ENCODE results near the gene ZCCHC24. TPM values are rescaled to one million over a fixed set of nuclear protein-coding genes. Genes with fewer than 3 reads are reported as not detected.

Gene ZCCHC24
- total RNA-seq, 1 experiment from 2014 or later, result 3.8 TPM

DNA sequence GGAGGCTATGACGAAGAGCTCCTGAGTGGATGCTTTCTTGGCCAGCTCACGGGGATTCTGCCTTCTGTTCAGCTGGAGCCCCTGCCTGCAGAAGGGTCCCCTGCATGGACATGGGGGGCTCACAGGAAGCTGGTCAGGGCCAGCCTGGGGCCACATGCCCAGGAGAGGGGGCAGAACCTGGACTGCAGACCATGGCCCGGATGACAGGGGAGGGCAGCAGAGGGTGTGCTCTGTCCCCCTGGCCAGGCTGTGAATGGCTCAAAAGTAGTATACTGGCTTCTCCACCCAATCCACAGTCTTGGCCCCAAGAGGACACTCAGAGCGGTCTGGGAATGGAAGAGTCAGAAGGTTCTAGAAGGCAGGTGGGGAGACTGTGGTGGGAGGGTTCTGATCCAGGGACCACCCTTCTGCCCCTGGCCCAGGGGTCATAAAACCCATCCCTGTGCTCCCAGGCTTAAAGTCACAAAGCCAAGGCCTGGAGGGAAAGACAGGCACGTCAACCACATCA, 57.9 kb downstream of the ZCCHC24 start:
- H3K4me1 ChIP-seq (ENCODE audit: insufficient read depth, low read length), result no peaks in the 10 kb centered on the region
- H3K27ac ChIP-seq (ENCODE audit: insufficient read length, low read depth, low read length), result no peak overlapping the region
- H2BK120ac ChIP-seq (ENCODE audit: low read depth, low read length, poor library complexity, severe bottlenecking), result no peak overlapping the region
- no peak overlapping the region for H2BK20ac ChIP-seq (ENCODE audit: low read depth, low read length, poor library complexity, severe bottlenecking)
- Mint-ChIP-seq H3K36me3 (ENCODE audit: insufficient read depth in 1 of 3, low read depth in 3 of 3) (no peaks in the 10 kb centered on the region; a peak in 2 of 7 replicates), H3K4me1 (peaks cover 0 to 5% of the 10 kb centered on the region in 2 experiments; a peak in 1 of 4 replicates), H3K27ac (no peak overlapping the region), H3K27me3 (ENCODE audit: low read depth) (peaks cover under 1% of the 10 kb centered on the region; the same call in 1 of the 2 replicates), H3K4me3 (no peak overlapping the region), H3K9me3 (no peaks in the 10 kb centered on the region)
- H3K79me2 ChIP-seq (ENCODE audit: insufficient read depth, low read length), result no peaks in the 10 kb centered on the region
- H3K23ac ChIP-seq (ENCODE audit: insufficient read length, low read depth, low read length), result no peak overlapping the region
- no peak overlapping the region for H2AFZ ChIP-seq (ENCODE audit: low read length)
- no peak overlapping the region for H3K14ac ChIP-seq (ENCODE audit: insufficient read depth, low read length)
- no peak overlapping the region for H3K4me2 ChIP-seq (ENCODE audit: insufficient read depth, insufficient read length, low read length)
- no peaks in the 10 kb centered on the region for H3K9me3 ChIP-seq (ENCODE audit: control insufficient read depth, low read depth, low read length)
- TF ChIP-seq, protein P1, sequence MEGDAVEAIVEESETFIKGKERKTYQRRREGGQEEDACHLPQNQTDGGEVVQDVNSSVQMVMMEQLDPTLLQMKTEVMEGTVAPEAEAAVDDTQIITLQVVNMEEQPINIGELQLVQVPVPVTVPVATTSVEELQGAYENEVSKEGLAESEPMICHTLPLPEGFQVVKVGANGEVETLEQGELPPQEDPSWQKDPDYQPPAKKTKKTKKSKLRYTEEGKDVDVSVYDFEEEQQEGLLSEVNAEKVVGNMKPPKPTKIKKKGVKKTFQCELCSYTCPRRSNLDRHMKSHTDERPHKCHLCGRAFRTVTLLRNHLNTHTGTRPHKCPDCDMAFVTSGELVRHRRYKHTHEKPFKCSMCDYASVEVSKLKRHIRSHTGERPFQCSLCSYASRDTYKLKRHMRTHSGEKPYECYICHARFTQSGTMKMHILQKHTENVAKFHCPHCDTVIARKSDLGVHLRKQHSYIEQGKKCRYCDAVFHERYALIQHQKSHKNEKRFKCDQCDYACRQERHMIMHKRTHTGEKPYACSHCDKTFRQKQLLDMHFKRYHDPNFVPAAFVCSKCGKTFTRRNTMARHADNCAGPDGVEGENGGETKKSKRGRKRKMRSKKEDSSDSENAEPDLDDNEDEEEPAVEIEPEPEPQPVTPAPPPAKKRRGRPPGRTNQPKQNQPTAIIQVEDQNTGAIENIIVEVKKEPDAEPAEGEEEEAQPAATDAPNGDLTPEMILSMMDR (conservative IDR thresholded peaks at IDR 0.05), result no peak
- H2BK5ac ChIP-seq (ENCODE audit: insufficient read length, low read length), result no peak overlapping the region
- no peak for DNase-seq
- no CpG with 5 or more reads among the region's 5 CpGs for WGBS (ENCODE audit: extremely low coverage, insufficient read length, low lambda C conversion rate)
- no peak overlapping the region for H2AK5ac ChIP-seq (ENCODE audit: insufficient read length, low read length)
- no peaks in the 10 kb centered on the region for H3K79me1 ChIP-seq (ENCODE audit: insufficient read depth, low read depth, low read length, poor library complexity, severe bottlenecking)
- H4K8ac ChIP-seq (replicated peaks; ENCODE audit: insufficient read length, low read depth, low read length), result no peak overlapping the region
- H4K5ac ChIP-seq (ENCODE audit: insufficient read length, low read depth, low read length), result no peak overlapping the region
- no peak overlapping the region for H3T11ph ChIP-seq (ENCODE audit: low read length)
- no peak overlapping the region for H2BK12ac ChIP-seq (ENCODE audit: insufficient read length, low read depth, low read length)
- H3K18ac ChIP-seq (ENCODE audit: insufficient read length, low read depth, low read length), result no peak overlapping the region
- H3K27me3 ChIP-seq (ENCODE audit: insufficient read depth, low read length), result no peaks in the 10 kb centered on the region
- H4K91ac ChIP-seq (ENCODE audit: insufficient read length, low read depth, low read length), result no peak overlapping the region
- H2BK15ac ChIP-seq (ENCODE audit: low read depth, low read length), result no peak overlapping the region
- no peaks in the 10 kb centered on the region for H4K20me1 ChIP-seq (ENCODE audit: control insufficient read depth, insufficient read depth, insufficient read length)
- H3K9ac ChIP-seq (ENCODE audit: extremely low read depth, insufficient read length, low read length), result no peak overlapping the region
- H3K56ac ChIP-seq (ENCODE audit: insufficient read length, low read depth, low read length), result no peak overlapping the region
- H3K4ac ChIP-seq (ENCODE audit: low read depth, low read length), result no peak overlapping the region
- H3K23me2 ChIP-seq (ENCODE audit: insufficient read length, low read depth, low read length, poor library complexity, severe bottlenecking), result no peaks in the 10 kb centered on the region
